GM12801 (cell line): ENCODE measurements around the gene CSTF1.

Experiments
- TF ChIP-seq, protein P1 (sequence below): IDR thresholded peaks from one replicate; pipeline ENCODE4 v1.5.1; 2011; ENCODE audit warnings: control low read depth; ENCODE audit not compliant: insufficient read length; ENCODE audit errors: extremely low read depth

The CSTF1 gene

DNA sequence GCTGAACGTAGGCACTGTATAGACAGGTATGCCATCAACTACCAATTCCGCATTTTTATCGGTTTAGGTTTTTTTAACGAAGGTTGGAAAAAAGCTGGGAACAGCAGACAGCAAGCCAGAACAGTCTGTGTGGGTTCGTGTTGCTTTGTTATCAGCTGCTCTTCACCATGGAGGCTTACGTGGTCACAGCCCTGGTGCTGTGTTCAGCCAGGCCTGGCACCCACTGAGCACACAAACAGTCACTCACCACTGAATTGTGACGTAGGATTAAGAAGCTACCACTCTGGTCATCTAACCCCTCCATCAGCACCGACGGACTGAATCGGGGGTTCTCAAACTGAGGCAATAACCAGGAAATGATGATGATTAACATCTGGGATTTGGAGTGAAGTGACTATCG is 20.5 kb upstream of the CSTF1 start:
- TF ChIP-seq, protein P1, sequence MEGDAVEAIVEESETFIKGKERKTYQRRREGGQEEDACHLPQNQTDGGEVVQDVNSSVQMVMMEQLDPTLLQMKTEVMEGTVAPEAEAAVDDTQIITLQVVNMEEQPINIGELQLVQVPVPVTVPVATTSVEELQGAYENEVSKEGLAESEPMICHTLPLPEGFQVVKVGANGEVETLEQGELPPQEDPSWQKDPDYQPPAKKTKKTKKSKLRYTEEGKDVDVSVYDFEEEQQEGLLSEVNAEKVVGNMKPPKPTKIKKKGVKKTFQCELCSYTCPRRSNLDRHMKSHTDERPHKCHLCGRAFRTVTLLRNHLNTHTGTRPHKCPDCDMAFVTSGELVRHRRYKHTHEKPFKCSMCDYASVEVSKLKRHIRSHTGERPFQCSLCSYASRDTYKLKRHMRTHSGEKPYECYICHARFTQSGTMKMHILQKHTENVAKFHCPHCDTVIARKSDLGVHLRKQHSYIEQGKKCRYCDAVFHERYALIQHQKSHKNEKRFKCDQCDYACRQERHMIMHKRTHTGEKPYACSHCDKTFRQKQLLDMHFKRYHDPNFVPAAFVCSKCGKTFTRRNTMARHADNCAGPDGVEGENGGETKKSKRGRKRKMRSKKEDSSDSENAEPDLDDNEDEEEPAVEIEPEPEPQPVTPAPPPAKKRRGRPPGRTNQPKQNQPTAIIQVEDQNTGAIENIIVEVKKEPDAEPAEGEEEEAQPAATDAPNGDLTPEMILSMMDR = no peak

DNA sequence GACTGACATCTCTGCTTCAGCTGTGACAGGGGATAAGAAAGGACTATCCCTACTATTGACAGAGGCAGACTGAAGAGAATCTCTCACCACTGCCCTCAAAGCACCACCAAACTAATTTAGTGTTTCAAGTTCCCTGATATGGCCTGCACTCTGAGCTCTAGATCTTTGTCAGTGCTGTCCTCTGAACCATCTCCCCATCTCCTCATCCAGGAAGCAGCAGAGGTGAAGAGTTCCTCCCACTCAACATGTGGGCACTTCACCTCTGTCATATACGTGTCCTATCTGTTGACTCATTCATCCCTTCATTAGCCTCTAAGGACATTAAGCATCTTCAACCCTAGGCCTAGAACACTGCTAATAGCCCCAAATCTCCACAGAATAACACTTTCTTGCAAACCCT is 19.6 kb upstream of the CSTF1 start:
- TF ChIP-seq, protein P1 = no peak

DNA sequence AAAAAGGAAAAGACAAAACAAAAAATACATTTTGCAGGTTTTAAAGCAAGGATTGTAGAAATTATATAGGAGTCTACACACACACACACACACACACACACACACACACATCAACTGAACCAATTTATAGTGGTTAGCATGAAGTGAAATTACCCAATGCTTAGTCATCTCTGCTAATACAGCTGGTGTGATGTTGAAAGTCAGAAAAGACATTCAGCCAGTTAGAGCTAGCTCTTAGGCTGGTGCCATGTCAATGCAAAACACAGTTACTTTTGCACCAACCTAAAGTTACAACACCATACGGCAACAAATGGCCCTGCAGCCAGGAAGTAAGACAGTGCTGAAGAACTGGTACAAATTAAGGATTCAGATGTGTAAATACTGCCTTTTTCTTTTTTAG is 18.5 kb upstream of the CSTF1 start:
- TF ChIP-seq, protein P1 = no peak

DNA sequence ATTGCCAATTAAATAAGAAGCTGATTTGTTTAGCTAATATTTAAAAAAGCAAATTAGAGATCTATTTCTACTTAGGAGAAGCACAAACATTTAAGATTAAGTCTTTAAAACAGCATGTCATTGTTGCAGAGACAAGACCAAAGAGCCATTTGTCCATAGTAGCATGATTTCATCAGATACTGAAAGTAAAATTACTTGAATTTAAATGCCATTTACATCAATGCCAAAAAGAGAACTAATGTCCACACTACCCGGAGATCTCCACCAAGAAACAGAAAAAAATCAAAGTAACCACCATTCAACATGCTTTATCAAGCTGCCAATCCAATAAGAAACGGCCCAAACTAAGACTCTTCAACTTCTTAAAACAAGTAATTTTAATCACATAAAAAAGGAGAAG is 16.1 kb upstream of the CSTF1 start:
- TF ChIP-seq, protein P1 = no peak

DNA sequence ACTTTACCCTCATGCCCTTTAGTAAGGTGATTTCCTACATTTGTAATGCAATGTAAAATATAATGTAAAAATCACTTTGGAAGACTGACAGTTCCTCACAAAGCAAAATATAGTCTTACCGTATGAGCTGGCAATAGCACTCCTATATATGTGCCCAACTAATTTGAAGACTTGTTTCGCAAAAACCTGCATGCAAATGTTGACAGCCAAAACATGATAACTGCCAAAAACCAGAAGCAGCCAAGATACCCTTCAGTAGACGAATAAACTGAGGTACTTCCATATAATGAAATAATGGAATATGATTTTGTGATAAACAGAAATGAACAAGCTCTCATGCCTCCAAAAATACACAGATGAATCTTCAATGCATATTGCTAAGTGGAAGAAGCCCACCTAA is 14.1 kb upstream of the CSTF1 start:
- TF ChIP-seq, protein P1 = no peak

DNA sequence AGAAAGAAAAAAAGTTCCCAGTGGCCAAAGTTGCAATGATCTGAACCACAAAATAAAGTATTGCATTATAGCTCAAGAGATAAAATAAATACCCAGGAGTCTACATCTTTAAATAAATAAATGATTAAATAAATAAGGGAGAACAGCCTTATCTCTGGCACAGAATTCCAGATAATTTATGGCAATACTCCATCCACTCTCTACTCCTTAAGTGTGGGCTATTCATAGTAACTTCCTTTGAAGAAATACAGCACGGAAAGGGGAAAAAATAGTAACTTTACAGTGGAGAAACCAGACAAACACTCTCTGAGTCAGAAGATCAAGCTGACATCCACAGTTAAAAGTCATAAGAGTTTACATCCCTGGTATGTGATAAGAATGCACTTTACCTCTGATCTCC is 12.1 kb upstream of the CSTF1 start:
- TF ChIP-seq, protein P1 = no peak

DNA sequence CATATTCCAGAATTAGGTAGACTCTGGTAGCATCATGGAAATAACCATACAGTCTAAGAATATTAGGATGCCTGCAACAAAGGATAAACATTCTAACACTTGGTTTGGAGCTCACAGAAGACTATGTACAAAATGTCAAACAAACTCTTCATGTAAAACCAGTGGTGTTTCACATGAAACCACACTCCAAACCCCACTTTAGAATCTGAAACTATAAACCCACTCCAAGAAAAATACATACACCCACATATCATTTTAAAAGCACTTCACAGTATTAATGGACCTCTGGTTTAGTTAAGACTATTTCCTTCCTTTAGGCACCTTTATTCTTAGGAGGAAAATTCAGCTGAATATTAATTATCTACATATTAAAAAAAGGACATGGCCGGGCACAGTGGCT is 10.9 kb upstream of the CSTF1 start:
- TF ChIP-seq, protein P1 = no peak

DNA sequence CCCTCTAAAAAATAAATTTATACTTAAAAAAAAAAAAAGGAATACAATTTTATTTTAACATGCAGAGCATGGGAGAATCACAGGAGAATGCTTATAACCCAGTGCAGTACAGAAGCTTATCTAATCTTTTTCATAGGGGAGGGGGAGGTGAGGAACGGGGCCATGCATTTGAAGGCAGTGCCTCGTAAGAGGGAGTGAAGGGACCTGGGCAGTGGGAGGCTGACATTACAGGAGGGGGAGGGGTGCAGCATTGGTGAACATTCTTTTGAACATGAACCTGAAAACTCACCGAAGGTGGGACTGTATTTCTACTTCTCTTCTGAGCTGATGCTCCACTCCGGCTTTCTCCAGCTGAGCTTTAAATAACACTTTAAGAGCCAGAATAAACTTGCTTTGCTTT is 9.7 kb upstream of the CSTF1 start:
- TF ChIP-seq, protein P1 = no peak
